ENCODE measurements around the gene SRPX. TPM values are rescaled to one million over a fixed set of nuclear protein-coding genes. Genes with fewer than 3 reads are reported as not detected.

Gene SRPX, protein sequence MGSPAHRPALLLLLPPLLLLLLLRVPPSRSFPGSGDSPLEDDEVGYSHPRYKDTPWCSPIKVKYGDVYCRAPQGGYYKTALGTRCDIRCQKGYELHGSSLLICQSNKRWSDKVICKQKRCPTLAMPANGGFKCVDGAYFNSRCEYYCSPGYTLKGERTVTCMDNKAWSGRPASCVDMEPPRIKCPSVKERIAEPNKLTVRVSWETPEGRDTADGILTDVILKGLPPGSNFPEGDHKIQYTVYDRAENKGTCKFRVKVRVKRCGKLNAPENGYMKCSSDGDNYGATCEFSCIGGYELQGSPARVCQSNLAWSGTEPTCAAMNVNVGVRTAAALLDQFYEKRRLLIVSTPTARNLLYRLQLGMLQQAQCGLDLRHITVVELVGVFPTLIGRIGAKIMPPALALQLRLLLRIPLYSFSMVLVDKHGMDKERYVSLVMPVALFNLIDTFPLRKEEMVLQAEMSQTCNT
- total RNA-seq, result 1 to 10 TPM in 1 of 2 experiments, under 1 TPM in 1; 0.47 to 1.2 TPM

GRCh38 chrX:38220415-38221390 is at the start of gene SRPX:
Gene SRPX, minus strand, starts transcription at chrX:38220871. Its CDS starts 79 bp downstream, at chrX:38220792.
- Mint-ChIP-seq H3K4me3 (peak within 1 kb of the TSS; percentile 47), H3K27me3 (peaks cover 65% of the 10 kb centered on the region), H3K27ac (no peak within 1 kb of the TSS), H3K36me3 (no peaks in the 10 kb centered on the region), H3K4me1 (peaks cover 20% of the 10 kb centered on the region), H3K9me3 (ENCODE audit: low read depth) (no peaks in the 10 kb centered on the region)
- no peak for DNase-seq
- peak; percentile 55 for ATAC-seq
- CTCF ChIA-PET, result interaction anchor here (0.6 to 2.1 kb wide), 3 partner anchors 101 to 106 kb away, joined by 3 to 8 read pairs (median 4); partner anchors contain the start of gene RPGR

GRCh38 chrX:38268011-38268410 is 47.3 kb upstream of the SRPX start:
- no peaks in the 10 kb centered on the region for H3K9me3 Mint-ChIP-seq (ENCODE audit: low read depth)
- H3K4me3 Mint-ChIP-seq, result no peak overlapping the region
- H3K36me3 Mint-ChIP-seq, result no peaks in the 10 kb centered on the region
- ATAC-seq, result no peak
- peaks cover 10% of the 10 kb centered on the region for H3K4me1 Mint-ChIP-seq
- CTCF ChIA-PET, result interaction anchor here (1.2 kb wide), 1 partner anchor 10 kb away, joined by 3 read pairs; no protein-coding TSS in a partner anchor
- DNase-seq, result no peak
- no peaks in the 10 kb centered on the region for H3K27me3 Mint-ChIP-seq
- no peak overlapping the region for H3K27ac Mint-ChIP-seq

DNA sequence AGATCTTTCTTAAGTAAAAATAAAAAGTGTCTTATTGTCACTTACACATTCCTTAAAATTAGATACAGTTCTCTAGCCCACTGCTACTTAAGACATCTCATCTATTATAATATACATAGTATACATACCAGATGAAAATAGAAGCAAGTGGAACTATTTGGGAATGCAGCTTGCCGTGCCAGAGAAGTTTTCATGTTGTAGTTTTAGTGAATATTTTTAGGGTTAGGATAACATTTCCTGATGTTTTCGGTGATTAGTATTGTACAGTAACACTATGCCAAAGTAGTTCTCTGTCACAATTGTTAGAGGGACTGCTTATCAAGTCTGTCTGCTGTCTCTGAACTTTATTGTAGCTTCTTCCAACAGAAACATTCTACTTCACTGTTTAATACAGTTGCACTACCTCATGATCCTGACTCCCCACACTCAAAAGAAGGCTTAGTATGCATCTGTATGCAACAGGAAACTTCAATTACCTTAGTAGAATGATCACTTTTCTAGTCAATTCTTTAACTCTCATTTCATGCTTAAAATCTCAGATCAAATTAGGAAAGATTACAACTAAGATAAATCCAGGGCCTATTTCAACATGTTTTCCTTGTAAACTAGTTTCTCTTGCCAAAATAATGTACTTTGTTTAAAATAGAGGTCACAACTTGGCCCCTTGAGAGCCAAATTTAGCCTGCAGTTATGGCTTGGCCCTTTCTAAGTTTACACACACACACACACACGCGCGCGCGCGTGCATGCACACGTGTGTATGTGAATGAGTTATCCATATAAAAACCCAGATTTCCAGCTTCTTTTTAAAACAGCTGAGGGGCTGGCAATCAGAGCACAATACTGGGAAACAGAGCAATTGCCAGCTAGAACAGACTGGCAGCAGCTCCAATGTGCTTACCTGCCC is 42.3 kb upstream of the SRPX start:
- DNase-seq (no peak), ATAC-seq (no peak)
- Mint-ChIP-seq H3K36me3 (no peaks in the 10 kb centered on the region), H3K9me3 (ENCODE audit: low read depth) (no peaks in the 10 kb centered on the region), H3K27me3 (no peaks in the 10 kb centered on the region), H3K4me3 (no peak overlapping the region), H3K27ac (no peak overlapping the region), H3K4me1 (no peaks in the 10 kb centered on the region)
- CTCF ChIA-PET, result interaction anchor here (1.5 kb wide), 1 partner anchor 64 kb away, joined by 9 read pairs; the partner anchor contains the start of gene RPGR

DNA sequence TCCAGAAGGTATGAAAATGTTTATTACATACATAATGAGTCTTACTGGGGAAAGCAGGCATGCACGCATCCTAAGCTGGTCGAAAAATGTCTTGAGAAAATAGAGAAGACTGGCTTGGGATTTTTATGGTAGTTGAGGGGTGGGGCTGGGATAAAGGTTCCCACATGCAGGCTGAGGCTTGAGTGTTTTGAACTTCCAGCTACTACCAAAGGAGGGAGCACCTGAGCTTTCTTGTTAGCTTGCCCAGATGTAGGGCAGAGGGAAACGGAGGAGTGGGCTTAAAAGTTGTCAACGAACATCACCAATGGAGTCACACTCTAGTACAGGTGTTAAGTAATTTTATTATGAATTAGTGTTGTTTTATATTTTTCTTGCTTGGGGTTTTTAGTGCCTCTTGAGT is 39.6 kb upstream of the SRPX start:
- Mint-ChIP-seq H3K36me3 (no peaks in the 10 kb centered on the region), H3K27me3 (no peaks in the 10 kb centered on the region), H3K9me3 (ENCODE audit: low read depth) (no peaks in the 10 kb centered on the region), H3K4me3 (no peak overlapping the region), H3K27ac (no peak overlapping the region), H3K4me1 (no peaks in the 10 kb centered on the region)
- ATAC-seq (no peak), DNase-seq (no peak)
- CTCF ChIA-PET, result interaction anchor here (0.6 to 2.0 kb wide), 2 partner anchors 61 to 67 kb away, joined by 3 to 12 read pairs; partner anchors contain the start of gene RPGR

DNA sequence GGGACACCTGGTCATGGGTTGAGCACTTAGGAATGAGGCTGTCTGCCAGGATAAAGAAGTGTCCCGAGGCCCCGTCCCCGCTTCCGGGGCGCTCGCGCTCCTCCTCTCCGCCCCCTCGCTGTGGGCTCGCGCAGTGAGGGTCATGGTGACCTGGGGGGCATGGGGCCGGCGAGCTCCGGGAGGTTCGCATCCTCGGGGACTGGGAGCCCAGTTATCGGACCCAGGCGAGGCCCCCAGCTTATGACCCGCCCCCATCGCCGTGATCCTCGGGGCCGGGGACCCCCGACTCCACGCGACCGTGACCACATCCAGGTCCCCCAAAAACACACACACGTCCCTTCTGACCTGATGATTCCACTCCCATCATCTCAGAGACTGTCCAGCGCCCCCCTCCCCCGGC is 35.3 kb upstream of the SRPX start:
- ATAC-seq, result no peak

GRCh38 chrX:38249965-38250364 is 29.3 kb upstream of the SRPX start:
- no peak overlapping the region for H3K4me3 Mint-ChIP-seq
- H3K27ac Mint-ChIP-seq, result no peak overlapping the region
- no peaks in the 10 kb centered on the region for H3K9me3 Mint-ChIP-seq (ENCODE audit: low read depth)
- peaks cover 13% of the 10 kb centered on the region for H3K4me1 Mint-ChIP-seq
- DNase-seq, result no peak
- H3K36me3 Mint-ChIP-seq, result no peaks in the 10 kb centered on the region
- H3K27me3 Mint-ChIP-seq, result peaks cover 15% of the 10 kb centered on the region
- ATAC-seq, result no peak
- CTCF ChIA-PET, result no interaction called here

More for the DNA sequence above, 35.3 kb upstream of the SRPX start:
- CTCF ChIA-PET, result no interaction called here
- Mint-ChIP-seq H3K27me3 (peaks cover 13% of the 10 kb centered on the region), H3K9me3 (ENCODE audit: low read depth) (no peaks in the 10 kb centered on the region), H3K4me1 (no peaks in the 10 kb centered on the region), H3K27ac (no peak overlapping the region), H3K36me3 (no peaks in the 10 kb centered on the region), H3K4me3 (no peak overlapping the region)
- DNase-seq, result no peak

DNA sequence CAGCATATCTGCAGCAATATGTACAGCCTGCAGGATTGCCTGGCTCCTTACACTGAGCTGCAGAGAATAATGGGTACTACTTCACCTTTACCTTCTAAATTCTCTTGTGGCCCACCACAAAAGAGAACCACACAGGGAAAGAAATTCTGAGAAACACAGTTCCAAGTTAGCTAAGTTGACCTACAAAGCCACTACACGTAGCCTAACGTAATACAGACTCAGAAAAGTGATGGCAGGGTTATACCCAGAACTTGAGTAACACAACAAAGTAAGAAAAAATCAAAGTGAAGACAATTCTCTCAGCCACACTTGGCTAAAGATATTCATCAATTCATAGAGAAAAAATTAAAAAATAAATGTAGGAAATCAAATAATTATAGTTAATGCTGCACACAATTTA is 26.4 kb upstream of the SRPX start:
- Mint-ChIP-seq H3K9me3 (ENCODE audit: low read depth) (no peaks in the 10 kb centered on the region), H3K36me3 (no peaks in the 10 kb centered on the region), H3K27ac (peak overlapping the region; percentile 36), H3K4me3 (no peak overlapping the region), H3K4me1 (peaks cover 13% of the 10 kb centered on the region), H3K27me3 (peaks cover 3% of the 10 kb centered on the region)
- ATAC-seq, result peak; percentile 60
- CTCF ChIA-PET, result no interaction called here
- peak; percentile 40 for DNase-seq

- ATAC-seq (no peak), DNase-seq (no peak)
- H3K27me3 Mint-ChIP-seq, result peaks cover 12% of the 10 kb centered on the region
- H3K27ac Mint-ChIP-seq, result no peak overlapping the region
- H3K9me3 Mint-ChIP-seq (ENCODE audit: low read depth), result no peaks in the 10 kb centered on the region
- peaks cover 2% of the 10 kb centered on the region for H3K36me3 Mint-ChIP-seq
- CTCF ChIA-PET, result no interaction called here
- H3K4me3 Mint-ChIP-seq, result no peak overlapping the region
- peaks cover 10% of the 10 kb centered on the region for H3K4me1 Mint-ChIP-seq
These were observed 19.9 kb upstream of the SRPX start for GRCh38 chrX:38240541-38240940.

DNA sequence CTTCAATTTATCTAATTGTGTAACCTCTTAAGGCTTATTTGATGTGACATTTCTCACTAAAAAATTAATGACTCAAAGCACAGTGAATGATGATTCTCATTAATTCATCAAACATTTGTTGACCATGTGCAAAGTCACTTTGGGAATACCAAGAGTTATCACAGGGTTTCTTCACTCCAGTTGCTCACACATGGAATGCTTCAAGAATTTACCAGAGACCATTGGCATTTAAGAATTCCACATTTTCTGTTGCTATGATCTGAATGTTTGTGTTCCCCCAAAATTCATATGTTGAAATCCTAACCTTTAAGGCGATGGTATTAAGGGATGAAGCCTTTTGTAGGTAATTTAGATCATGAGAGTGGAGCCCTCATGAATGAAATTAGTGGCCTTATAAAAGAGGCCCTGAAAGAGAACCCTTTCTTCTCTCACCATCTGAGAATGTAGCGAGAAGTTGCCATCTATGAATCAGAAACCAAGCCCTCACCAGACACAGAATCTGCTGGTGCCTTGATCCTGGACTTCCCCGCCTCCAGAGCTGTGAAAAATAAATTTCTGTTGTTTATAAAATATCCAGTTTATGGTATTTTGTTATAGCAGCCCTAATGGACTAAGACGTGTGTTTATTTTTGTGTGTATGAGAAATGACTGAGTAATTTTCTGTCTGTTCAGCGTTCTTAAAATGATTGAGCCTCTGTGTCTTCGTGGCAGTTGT is 16.4 kb upstream of the SRPX start:
- Mint-ChIP-seq H3K4me1 (peaks cover 11% of the 10 kb centered on the region), H3K27ac (no peak overlapping the region), H3K27me3 (peaks cover 19% of the 10 kb centered on the region), H3K36me3 (peaks cover 2% of the 10 kb centered on the region), H3K4me3 (no peak overlapping the region), H3K9me3 (ENCODE audit: low read depth) (no peaks in the 10 kb centered on the region)
- DNase-seq, result no peak
- CTCF ChIA-PET, result no interaction called here
- ATAC-seq, result no peak

DNA sequence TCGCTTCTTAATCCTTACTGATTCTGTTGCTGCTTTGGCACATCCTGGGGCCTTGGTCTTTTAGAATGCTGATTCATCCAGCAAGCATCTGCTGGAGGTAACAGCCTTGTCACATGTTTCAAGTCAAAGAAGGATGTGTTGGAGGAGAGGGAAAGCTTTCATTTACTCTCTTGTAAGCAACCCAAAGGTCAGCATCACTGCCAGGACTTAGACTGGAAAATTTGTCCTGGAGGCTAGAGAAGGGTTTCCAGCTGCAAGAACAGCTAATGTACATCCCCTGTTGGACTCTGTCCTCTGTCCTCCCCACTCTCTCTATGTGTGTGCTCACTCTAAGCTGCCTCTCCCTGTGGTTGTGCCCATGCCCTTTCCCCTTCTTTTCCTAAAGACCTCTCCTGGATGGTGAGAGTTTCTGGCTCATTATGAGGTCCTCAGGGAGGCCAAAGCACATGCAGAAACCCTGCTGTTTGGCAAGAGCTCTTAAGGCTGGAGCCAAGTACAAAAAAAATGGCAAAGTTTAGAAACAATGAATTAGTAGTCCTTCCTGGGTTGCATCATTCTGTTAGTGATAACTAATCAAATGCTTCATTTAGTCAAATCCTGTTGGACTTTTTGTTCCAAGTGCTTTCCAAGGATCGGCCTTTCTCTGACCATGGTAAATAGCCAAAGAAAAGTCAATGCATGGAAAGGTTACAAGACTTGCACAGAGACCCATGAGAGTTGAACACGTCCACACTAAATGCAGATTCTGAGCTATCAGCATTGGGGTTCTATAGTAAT is 13.4 kb upstream of the SRPX start:
- Mint-ChIP-seq H3K36me3 (peaks cover 2% of the 10 kb centered on the region), H3K27me3 (peaks cover 15% of the 10 kb centered on the region), H3K27ac (no peak overlapping the region), H3K4me3 (no peak overlapping the region), H3K9me3 (ENCODE audit: low read depth) (no peaks in the 10 kb centered on the region), H3K4me1 (peaks cover 11% of the 10 kb centered on the region)
- CTCF ChIA-PET, result no interaction called here
- DNase-seq (no peak), ATAC-seq (no peak)

DNA sequence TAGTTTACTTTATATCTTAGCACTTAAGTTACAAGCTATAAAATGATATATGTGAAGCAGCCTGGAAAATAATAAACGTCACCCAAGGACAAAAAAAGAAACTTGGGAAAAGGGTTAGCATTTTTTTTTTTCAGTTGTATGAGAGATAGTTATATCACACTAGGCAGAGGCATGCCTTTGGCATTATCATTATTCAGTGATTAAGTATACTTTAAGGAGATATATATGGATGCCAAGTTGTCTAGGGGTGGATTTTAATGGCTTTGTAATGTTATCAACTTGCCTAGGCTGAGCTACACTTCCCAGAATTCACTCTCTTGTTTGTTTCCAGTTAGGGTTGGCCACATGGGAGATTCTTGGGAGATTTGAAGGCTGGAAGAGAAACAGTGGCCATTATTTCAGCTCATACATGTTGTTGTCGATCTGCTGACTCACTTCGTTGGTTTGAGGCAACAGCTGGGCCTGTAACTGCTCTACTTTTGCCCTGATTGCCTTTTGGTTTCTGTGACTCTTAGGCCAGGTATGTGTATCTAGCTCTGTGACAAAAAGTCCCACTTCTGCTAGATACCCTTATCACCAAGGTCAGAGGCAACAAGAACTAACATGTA is 11.5 kb upstream of the SRPX start:
- CTCF ChIA-PET, result interaction anchor here (1.0 kb wide), 1 partner anchor 95 kb away, joined by 3 read pairs; the partner anchor contains the start of gene RPGR
- Mint-ChIP-seq H3K4me1 (peaks cover 1% of the 10 kb centered on the region), H3K36me3 (no peaks in the 10 kb centered on the region), H3K27me3 (peaks cover 11% of the 10 kb centered on the region), H3K27ac (no peak overlapping the region), H3K4me3 (no peak overlapping the region), H3K9me3 (ENCODE audit: low read depth) (no peaks in the 10 kb centered on the region)
- ATAC-seq (no peak), DNase-seq (no peak)

Measured in activated CD8-positive, alpha-beta memory T cell treated with anti-CD3 and anti-CD28 coated beads, Interleukin-2, amount 10 ng/mL, durations not matched to agents 7 days and 5 days (primary cell).